Bone marrow (tissue), 2 donors: Measurements from ENCODE around the gene TARBP1.
A peak's percentile ranks its signal among the peaks of the same experiment; 100 is the strongest.
"Not testable (repeated sequence)": the region's sequence is repeated elsewhere in the genome, so short reads cannot be mapped to it uniquely, and the experiment has no call there.

Source experiments
- DNase-seq, 2 donors: peaks; one replicate each; lab custom pipeline; 2025; lab: John Stamatoyannopoulos, UW

Gene TARBP1

DNA sequence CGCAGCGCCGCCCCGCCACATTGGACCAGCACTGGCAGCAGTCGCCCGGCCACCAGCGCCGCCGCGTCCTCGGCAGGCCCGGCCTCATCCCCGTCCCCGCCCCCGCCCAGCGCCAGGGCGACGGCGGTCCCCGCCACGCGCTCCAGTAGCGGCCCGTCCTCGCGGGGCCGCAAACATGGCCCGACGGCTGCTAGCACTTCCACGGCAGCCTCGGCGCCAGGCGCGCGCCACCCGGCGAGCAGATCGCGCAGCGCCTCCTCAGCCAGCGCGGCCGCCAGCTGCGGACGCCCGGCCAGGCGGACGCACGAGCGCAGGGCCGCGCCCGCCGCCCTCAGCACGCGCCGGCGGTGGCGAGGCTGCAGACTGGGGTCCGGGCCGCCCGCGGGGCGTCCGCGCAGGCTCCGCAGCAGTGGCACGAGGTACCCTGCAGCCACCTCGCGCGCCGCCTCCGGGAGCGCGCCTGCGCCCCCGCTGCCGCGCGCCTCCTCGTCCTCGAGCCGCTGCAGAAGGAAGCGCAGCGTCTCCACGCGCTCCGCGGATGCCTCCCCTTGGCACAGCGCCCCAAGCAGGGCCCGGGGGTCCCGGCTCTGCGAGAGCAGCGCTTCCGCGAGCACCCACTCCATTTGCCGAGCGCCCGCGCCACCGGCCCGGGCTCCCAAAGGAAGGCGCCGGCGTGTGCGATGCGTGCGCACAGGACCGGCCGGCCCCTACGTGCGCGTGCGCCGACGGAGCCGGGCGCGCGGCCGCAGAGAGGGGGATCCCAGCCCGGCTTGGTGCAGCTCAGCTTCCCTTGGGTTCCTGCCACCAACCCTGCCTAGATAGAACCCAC lies at the start of gene TARBP1:
Gene TARBP1, minus strand, starts transcription at position 699 of the 829 bp plus-strand sequence. Its CDS starts 76 bp downstream, at position 623.
- peak; percentile 50 to 76 for DNase-seq

- DNase-seq = no peak
Measured at GRCh38 chr1:234528074-234528865, 49.3 kb upstream of the TARBP1 start.

DNA sequence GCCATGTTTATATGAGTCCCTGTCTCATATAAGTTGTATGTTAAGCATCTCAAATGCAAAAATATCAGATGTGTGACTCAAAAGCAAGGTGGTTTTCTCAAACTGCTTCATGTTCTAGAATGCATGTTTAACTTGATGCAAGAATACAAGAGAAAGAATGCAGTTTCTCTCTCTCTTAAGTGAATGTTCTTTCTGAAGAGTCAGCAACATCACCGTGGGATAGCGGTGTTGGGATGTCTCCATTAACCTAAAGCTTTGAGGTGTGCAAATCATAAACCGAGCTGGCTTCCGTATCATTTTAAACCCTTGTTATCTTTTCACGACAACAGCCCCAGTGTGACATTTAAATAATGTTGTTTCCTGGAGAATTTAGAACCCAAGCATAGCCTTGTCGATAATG lies 48.4 kb upstream of the TARBP1 start:
- DNase-seq = no peak

DNA sequence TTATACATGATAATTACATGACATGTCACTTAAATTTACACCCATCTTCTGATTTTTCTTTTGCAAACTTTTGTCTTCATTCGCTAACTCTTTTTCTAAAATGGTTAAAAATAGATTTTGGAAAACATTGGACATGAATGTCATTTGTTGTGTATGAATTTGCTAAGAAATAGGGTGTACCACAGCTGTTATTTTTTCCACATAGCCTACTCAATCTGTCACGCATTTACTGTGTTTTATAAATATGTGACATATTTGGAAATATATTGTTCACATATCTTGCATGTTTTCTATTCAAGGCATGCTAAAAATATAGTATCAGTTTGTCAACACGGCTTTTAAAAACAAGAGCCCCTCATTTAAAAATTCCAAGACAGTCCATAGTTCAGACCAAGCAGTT lies 47.9 kb upstream of the TARBP1 start:
- no peak for DNase-seq

GRCh38 chr1:234525099-234525799 lies 46.3 kb upstream of the TARBP1 start:
- DNase-seq = peak in 1 of 2 donors; percentile 30

- no peak for DNase-seq
Measured at GRCh38 chr1:234521836-234522235, 42.9 kb upstream of the TARBP1 start.

GRCh38 chr1:234520908-234521817 lies 42.2 kb upstream of the TARBP1 start:
- DNase-seq = no peak

- DNase-seq = no peak
Measured at GRCh38 chr1:234519506-234519905, 40.5 kb upstream of the TARBP1 start.

DNA sequence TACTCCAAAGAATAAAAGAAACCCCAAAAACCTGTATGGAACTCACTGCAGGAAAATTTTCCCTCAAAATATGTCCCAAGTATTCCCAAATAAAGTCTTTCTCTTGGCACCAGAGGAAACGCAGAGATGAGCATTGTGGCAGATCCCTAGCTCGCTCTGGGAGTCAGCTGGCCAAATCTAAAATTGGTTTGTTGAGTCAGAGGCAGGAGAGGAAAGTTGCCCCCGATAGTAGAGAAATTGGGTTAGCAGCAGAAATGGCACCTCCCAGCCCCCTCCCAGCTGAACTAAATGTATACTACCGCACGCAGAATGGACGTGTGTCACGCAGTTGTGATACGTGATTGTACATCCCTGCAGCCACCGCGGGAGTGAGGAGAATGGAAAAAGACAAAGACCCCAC lies 39.9 kb upstream of the TARBP1 start:
- DNase-seq = no peak

GRCh38 chr1:234518086-234518485 lies 39.1 kb upstream of the TARBP1 start:
- not testable (repeated sequence) for DNase-seq

DNA sequence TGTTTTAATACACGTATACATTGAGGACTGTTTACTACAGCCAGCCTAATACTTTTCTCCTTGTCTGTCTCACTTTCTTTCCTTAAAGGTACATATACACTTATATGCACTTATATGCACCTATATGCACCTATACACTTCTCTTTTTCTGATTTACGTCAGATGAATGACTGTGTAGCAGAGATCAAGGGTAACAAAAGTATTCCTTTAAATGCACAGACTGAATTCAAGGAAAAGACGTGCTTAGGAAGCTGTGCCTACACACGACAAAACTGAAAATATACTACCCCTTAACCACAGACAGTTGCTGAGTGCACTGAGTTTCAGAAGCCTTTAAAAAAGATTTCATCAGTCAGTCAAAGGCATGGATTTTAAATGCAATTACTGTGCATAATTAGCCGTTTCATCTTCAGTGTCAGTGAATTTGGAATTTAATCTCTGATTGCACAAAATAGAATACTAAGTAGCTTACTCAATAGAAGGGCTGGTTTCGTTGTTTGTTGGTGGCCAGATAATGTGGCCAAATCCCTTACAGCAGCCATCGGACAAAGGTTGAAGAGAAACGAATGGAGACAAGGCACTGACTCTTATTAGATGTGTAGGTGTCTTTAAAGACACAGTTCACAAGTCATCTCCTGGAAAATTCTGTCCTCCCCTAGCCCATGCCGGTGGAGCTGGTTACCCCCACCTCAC lies 38.3 kb upstream of the TARBP1 start:
- no peak for DNase-seq

DNA sequence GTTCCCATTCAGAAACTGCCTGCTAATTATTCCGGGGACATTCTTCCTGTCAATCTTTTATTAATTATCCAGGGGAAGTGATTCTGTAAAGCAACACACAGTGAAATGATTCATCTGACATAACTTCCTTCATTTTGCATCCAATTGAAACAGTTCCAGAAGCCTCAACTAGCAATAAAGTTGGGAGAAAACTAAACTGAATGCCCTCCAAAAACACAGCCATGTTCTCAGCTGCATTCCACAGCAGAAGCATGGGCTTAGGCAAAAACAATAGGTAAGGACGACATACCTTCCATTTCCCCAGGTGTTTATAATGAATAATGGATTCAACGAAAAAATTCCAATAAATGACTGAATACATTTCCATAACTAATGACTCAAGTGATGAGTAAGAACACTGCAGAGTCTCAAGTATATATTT lies 36.9 kb upstream of the TARBP1 start:
- DNase-seq = peak in 1 of 2 donors; percentile 31

- DNase-seq = no peak
Measured at GRCh38 chr1:234515411-234515810, 36.4 kb upstream of the TARBP1 start.

DNA sequence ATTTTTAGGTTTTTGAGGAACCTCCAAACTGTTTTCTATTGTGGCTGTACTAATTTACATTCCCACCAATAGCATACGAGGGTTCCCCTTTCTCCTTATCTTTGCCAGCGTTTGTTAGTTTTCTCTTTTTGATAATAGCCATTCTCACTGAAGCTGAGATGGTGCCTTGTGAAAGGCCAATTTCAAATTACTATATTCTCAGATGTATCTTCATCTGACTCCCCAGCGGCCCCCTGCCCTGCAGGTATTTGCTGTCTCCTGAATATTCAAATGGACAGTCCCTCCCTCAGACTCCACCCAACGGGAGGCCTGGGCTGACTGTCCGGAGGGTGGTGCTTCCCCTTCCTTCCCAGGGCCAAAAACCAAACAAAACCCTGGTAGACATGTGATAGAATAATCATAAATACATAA lies 33.5 kb upstream of the TARBP1 start:
- DNase-seq = peak in 1 of 2 donors; percentile 32

DNA sequence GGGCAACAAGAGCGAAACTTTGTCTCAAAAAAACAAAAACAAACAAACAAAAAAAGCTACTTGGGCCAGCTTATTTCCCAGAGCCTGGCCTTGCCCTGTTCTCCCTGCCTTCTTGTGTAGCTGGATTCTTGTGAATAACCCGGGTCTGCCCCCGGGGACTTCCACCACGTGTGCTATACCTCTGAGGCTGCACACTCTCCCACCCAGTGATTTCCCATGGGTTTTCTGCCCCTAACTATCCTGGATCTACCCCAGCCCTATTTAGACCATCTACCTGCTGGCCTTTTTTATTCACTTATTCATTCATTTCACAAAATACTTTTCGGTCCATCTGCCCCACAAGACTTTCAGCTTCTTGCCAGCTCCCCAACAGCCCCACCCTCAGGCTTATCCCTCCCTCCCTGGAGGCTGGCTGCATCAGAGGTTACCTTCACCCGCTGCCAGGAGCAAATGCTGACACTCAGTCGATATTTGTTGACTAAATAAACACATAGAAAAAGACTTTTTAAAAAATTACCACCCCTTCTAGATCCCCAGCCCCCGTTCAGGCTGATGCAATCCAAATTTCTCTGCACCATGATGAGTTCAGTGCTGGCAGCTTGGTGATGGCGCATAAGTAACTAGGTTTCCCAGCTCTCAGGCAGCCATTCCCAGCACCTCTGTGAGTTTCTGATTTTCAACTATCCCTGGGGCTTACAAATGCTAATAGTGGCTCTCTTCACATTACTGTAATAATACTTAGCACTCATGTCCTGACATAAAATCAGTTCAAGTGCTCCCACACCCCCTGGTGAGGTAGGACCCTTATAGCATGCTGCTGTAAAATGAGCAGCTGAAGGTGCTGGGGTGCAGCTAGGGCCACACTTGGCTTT lies 30.7 kb upstream of the TARBP1 start:
- DNase-seq = no peak

GRCh38 chr1:234507626-234508387 lies 28.8 kb upstream of the TARBP1 start:
- DNase-seq = no peak

- DNase-seq = no peak
Measured at GRCh38 chr1:234507089-234507488, 28.1 kb upstream of the TARBP1 start.

- no peak for DNase-seq
Measured at GRCh38 chr1:234505769-234506102, 26.8 kb upstream of the TARBP1 start.
